ENCODE results near the gene LRMDA. TPM values are rescaled to one million over a fixed set of nuclear protein-coding genes. Genes with fewer than 3 reads are reported as not detected.
A peak's percentile ranks its signal among the peaks of the same experiment; 100 is the strongest.

The LRMDA gene
- total RNA-seq, 2 donors from 2014 or later: 9.6 to 12.6 TPM

- no peaks in the 10 kb centered on the region for H3K9me3 ChIP-seq
- no peaks in the 10 kb centered on the region for H3K36me3 ChIP-seq
- no peaks in the 10 kb centered on the region for H3K27me3 ChIP-seq (replicated peaks; ENCODE audit: insufficient read depth)
- 43% methylated on average over 4 of the region's 4 CpGs for WGBS
- no peak for TF ChIP-seq POLR2AphosphoS5 (IDR thresholded peaks at IDR 0.05)
- no peak for TF ChIP-seq POLR2A (IDR thresholded peaks at IDR 0.05)
- no peak for TF ChIP-seq CTCF (IDR thresholded peaks at IDR 0.05)
- no peak overlapping the region for H3K4me3 ChIP-seq
- DNase-seq (ENCODE audit: low spot score): no peak
- H3K27ac ChIP-seq: no peak overlapping the region
- H3K4me1 ChIP-seq (replicated peaks): no peaks in the 10 kb centered on the region
- intact Hi-C loops (cut with DNase I): no loop called here
Measured at GRCh38 chr10:75495434-75496190, 64.2 kb downstream of the LRMDA start.

GRCh38 chr10:75496191-75496567, 64.8 kb downstream of the LRMDA start:
- no peak overlapping the region for H3K4me3 ChIP-seq
- no peaks in the 10 kb centered on the region for H3K9me3 ChIP-seq
- H3K27me3 ChIP-seq (replicated peaks; ENCODE audit: insufficient read depth): no peaks in the 10 kb centered on the region
- H3K4me1 ChIP-seq (replicated peaks): no peaks in the 10 kb centered on the region
- 95% methylated on average over 1 of the region's 1 CpG for WGBS
- no peak for TF ChIP-seq CTCF (IDR thresholded peaks at IDR 0.05)
- no peak for TF ChIP-seq POLR2AphosphoS5 (IDR thresholded peaks at IDR 0.05)
- no peak for TF ChIP-seq POLR2A (IDR thresholded peaks at IDR 0.05)
- H3K27ac ChIP-seq: no peak overlapping the region
- intact Hi-C loops (cut with DNase I): no loop called here
- no peaks in the 10 kb centered on the region for H3K36me3 ChIP-seq
- no peak for DNase-seq (ENCODE audit: low spot score)

- 35% methylated on average over 15 of the region's 15 CpGs for WGBS
- Histone ChIP-seq H3K27ac (peak overlapping the region in 1 of 2 donors; percentile 5), H3K27me3 (replicated peaks; ENCODE audit: insufficient read depth) (no peaks in the 10 kb centered on the region), H3K36me3 (no peaks in the 10 kb centered on the region), H3K4me1 (replicated peaks) (no peaks in the 10 kb centered on the region), H3K4me3 (no peak overlapping the region), H3K9me3 (no peaks in the 10 kb centered on the region)
- no peak for TF ChIP-seq CTCF (IDR thresholded peaks at IDR 0.05)
- no peak for TF ChIP-seq POLR2A (IDR thresholded peaks at IDR 0.05)
- TF ChIP-seq POLR2AphosphoS5 (IDR thresholded peaks at IDR 0.05): peak; percentile 70
- intact Hi-C loops (cut with DNase I): no loop called here
- peak; percentile 54 for DNase-seq (ENCODE audit: low spot score)
Measured at GRCh38 chr10:75497997-75498883, 66.8 kb downstream of the LRMDA start.

GRCh38 chr10:75498884-75499350, 67.5 kb downstream of the LRMDA start:
- Histone ChIP-seq H3K4me3 (no peak overlapping the region), H3K9me3 (no peaks in the 10 kb centered on the region), H3K27me3 (replicated peaks; ENCODE audit: insufficient read depth) (no peaks in the 10 kb centered on the region), H3K36me3 (no peaks in the 10 kb centered on the region), H3K27ac (no peak overlapping the region), H3K4me1 (replicated peaks) (no peaks in the 10 kb centered on the region)
- DNase-seq (ENCODE audit: low spot score): no peak
- WGBS: 35% methylated on average over 5 of the region's 5 CpGs
- TF ChIP-seq CTCF (IDR thresholded peaks at IDR 0.05) (no peak), POLR2A (IDR thresholded peaks at IDR 0.05) (no peak), POLR2AphosphoS5 (IDR thresholded peaks at IDR 0.05) (no peak)
- intact Hi-C loops (cut with DNase I): no loop called here
